ENCODE data around the gene MELTF. TPM values are rescaled to one million over a fixed set of nuclear protein-coding genes. Genes with fewer than 3 reads are reported as not detected.

MELTF gene
- total RNA-seq, 1 experiment from 2014 or later: 9.2 TPM

DNA sequence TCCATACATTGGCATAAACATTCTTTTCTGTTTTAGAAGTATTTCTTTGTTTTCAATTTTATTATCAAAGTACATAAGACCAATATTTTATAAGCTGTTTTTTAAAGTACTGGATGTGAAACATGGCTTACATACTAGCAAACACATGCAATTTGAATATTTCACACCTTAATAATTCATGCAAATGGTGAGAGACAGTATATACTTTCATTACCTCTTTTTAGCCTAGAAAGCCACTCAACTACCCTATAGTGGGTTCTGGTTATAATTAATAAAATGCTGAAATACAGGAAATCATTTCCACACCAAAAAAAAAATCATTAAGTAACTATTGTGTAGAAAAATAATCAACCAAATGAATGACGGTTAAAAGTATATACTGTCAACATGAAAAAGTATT, 38.5 kb upstream of the MELTF start:
- Histone ChIP-seq H3K56ac (ENCODE audit: insufficient read length, low read depth, low read length) (no peak overlapping the region), H2AK5ac (ENCODE audit: insufficient read length, low read length) (no peak overlapping the region), H3K79me1 (ENCODE audit: insufficient read depth, low read depth, low read length, poor library complexity, severe bottlenecking) (no peaks in the 10 kb centered on the region), H3T11ph (ENCODE audit: low read length) (no peak overlapping the region), H3K18ac (ENCODE audit: insufficient read length, low read depth, low read length) (no peak overlapping the region), H3K79me2 (ENCODE audit: insufficient read depth, low read length) (no peaks in the 10 kb centered on the region), H3K4me2 (ENCODE audit: insufficient read depth, insufficient read length, low read length) (no peak overlapping the region), H3K14ac (ENCODE audit: insufficient read depth, low read length) (no peak overlapping the region), H3K23me2 (ENCODE audit: insufficient read length, low read depth, low read length, poor library complexity, severe bottlenecking) (no peaks in the 10 kb centered on the region), H3K4me1 (ENCODE audit: insufficient read depth, low read length) (no peaks in the 10 kb centered on the region), H2AFZ (ENCODE audit: low read length) (no peak overlapping the region), H3K9me3 (ENCODE audit: control insufficient read depth, low read depth, low read length) (no peaks in the 10 kb centered on the region), H4K20me1 (ENCODE audit: control insufficient read depth, insufficient read depth, insufficient read length) (no peaks in the 10 kb centered on the region), H4K91ac (ENCODE audit: insufficient read length, low read depth, low read length) (no peak overlapping the region), H2BK20ac (ENCODE audit: low read depth, low read length, poor library complexity, severe bottlenecking) (no peak overlapping the region), H3K4ac (ENCODE audit: low read depth, low read length) (no peak overlapping the region), H2BK12ac (ENCODE audit: insufficient read length, low read depth, low read length) (no peak overlapping the region), H2BK15ac (ENCODE audit: low read depth, low read length) (no peak overlapping the region), H3K27me3 (ENCODE audit: insufficient read depth, low read length) (no peaks in the 10 kb centered on the region), H3K27ac (ENCODE audit: insufficient read length, low read depth, low read length) (no peak overlapping the region), H3K9ac (ENCODE audit: extremely low read depth, insufficient read length, low read length) (no peak overlapping the region), H4K5ac (ENCODE audit: insufficient read length, low read depth, low read length) (no peak overlapping the region), H2BK5ac (ENCODE audit: insufficient read length, low read length) (no peak overlapping the region), H3K23ac (ENCODE audit: insufficient read length, low read depth, low read length) (no peak overlapping the region), H4K8ac (replicated peaks; ENCODE audit: insufficient read length, low read depth, low read length) (no peak overlapping the region), H2BK120ac (ENCODE audit: low read depth, low read length, poor library complexity, severe bottlenecking) (no peak overlapping the region)
- no peak for DNase-seq
- TF ChIP-seq, protein P1, sequence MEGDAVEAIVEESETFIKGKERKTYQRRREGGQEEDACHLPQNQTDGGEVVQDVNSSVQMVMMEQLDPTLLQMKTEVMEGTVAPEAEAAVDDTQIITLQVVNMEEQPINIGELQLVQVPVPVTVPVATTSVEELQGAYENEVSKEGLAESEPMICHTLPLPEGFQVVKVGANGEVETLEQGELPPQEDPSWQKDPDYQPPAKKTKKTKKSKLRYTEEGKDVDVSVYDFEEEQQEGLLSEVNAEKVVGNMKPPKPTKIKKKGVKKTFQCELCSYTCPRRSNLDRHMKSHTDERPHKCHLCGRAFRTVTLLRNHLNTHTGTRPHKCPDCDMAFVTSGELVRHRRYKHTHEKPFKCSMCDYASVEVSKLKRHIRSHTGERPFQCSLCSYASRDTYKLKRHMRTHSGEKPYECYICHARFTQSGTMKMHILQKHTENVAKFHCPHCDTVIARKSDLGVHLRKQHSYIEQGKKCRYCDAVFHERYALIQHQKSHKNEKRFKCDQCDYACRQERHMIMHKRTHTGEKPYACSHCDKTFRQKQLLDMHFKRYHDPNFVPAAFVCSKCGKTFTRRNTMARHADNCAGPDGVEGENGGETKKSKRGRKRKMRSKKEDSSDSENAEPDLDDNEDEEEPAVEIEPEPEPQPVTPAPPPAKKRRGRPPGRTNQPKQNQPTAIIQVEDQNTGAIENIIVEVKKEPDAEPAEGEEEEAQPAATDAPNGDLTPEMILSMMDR (conservative IDR thresholded peaks at IDR 0.05): no peak
- H3K36me3 Mint-ChIP-seq (ENCODE audit: insufficient read depth in 1 of 3, low read depth in 3 of 3): peaks cover 4 to 18% (median 16%) of the 10 kb centered on the region in 3 experiments; a peak in 5 of 7 replicates
- no peak overlapping the region for H3K27ac Mint-ChIP-seq
- H3K4me3 Mint-ChIP-seq: no peak overlapping the region
- no CpG with 5 or more reads among the region's 1 CpG for WGBS (ENCODE audit: extremely low coverage, insufficient read length, low lambda C conversion rate)
- H3K27me3 Mint-ChIP-seq (ENCODE audit: low read depth): no peaks in the 10 kb centered on the region
- no peaks in the 10 kb centered on the region for H3K9me3 Mint-ChIP-seq
- H3K4me1 Mint-ChIP-seq: no peaks in the 10 kb centered on the region

Data from H9 (cell line).